ENCODE measurements around the gene RNF103.

DNA sequence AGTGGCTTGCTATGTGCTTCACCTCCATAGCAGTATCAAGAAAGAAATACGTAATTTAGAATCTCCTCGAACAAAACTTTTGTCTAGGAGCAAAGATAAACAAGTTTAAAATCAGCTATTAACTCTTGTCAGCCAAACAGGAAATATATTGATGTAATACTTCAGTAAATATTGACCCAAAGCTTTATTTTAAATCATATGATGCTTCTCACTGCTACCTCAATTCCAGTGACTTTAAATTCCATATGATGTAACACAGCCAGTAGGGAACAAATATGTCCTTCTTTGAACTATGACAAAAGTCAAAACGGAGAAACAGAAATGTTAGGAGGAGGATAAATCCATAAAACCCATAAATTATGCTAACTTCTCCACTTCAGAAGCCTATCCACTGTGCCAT lies 7.2 kb downstream of the RNF103 start:
- TF ChIP-seq, protein P1, sequence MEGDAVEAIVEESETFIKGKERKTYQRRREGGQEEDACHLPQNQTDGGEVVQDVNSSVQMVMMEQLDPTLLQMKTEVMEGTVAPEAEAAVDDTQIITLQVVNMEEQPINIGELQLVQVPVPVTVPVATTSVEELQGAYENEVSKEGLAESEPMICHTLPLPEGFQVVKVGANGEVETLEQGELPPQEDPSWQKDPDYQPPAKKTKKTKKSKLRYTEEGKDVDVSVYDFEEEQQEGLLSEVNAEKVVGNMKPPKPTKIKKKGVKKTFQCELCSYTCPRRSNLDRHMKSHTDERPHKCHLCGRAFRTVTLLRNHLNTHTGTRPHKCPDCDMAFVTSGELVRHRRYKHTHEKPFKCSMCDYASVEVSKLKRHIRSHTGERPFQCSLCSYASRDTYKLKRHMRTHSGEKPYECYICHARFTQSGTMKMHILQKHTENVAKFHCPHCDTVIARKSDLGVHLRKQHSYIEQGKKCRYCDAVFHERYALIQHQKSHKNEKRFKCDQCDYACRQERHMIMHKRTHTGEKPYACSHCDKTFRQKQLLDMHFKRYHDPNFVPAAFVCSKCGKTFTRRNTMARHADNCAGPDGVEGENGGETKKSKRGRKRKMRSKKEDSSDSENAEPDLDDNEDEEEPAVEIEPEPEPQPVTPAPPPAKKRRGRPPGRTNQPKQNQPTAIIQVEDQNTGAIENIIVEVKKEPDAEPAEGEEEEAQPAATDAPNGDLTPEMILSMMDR (IDR thresholded peaks at IDR 0.05; ENCODE audit: low read depth, low read length, missing input control), result no peak
- TF ChIP-seq, protein P2, sequence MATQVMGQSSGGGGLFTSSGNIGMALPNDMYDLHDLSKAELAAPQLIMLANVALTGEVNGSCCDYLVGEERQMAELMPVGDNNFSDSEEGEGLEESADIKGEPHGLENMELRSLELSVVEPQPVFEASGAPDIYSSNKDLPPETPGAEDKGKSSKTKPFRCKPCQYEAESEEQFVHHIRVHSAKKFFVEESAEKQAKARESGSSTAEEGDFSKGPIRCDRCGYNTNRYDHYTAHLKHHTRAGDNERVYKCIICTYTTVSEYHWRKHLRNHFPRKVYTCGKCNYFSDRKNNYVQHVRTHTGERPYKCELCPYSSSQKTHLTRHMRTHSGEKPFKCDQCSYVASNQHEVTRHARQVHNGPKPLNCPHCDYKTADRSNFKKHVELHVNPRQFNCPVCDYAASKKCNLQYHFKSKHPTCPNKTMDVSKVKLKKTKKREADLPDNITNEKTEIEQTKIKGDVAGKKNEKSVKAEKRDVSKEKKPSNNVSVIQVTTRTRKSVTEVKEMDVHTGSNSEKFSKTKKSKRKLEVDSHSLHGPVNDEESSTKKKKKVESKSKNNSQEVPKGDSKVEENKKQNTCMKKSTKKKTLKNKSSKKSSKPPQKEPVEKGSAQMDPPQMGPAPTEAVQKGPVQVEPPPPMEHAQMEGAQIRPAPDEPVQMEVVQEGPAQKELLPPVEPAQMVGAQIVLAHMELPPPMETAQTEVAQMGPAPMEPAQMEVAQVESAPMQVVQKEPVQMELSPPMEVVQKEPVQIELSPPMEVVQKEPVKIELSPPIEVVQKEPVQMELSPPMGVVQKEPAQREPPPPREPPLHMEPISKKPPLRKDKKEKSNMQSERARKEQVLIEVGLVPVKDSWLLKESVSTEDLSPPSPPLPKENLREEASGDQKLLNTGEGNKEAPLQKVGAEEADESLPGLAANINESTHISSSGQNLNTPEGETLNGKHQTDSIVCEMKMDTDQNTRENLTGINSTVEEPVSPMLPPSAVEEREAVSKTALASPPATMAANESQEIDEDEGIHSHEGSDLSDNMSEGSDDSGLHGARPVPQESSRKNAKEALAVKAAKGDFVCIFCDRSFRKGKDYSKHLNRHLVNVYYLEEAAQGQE (IDR thresholded peaks at IDR 0.05), result no peak
- no peak for TF ChIP-seq GABPA (IDR thresholded peaks at IDR 0.05 in 1 of 2, conservative IDR thresholded peaks at IDR 0.05 in 1 of 2)
- TF ChIP-seq RXRA (IDR thresholded peaks at IDR 0.05), result peak in 1 of 2 donors; percentile 36
- TF ChIP-seq JUND (IDR thresholded peaks at IDR 0.05), result no peak
- no peak for TF ChIP-seq EGR1 (IDR thresholded peaks at IDR 0.05; ENCODE audit: low read depth in 2 of 2)
- TF ChIP-seq YY1 (IDR thresholded peaks at IDR 0.05), result no peak
- no peak for TF ChIP-seq TAF1 (conservative IDR thresholded peaks at IDR 0.05)
- TF ChIP-seq, protein P3, sequence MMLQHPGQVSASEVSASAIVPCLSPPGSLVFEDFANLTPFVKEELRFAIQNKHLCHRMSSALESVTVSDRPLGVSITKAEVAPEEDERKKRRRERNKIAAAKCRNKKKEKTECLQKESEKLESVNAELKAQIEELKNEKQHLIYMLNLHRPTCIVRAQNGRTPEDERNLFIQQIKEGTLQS (IDR thresholded peaks at IDR 0.05), result no peak
- no peak for TF ChIP-seq RAD21 (IDR thresholded peaks at IDR 0.05)
- TF ChIP-seq, protein P4, sequence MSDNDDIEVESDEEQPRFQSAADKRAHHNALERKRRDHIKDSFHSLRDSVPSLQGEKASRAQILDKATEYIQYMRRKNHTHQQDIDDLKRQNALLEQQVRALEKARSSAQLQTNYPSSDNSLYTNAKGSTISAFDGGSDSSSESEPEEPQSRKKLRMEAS (IDR thresholded peaks at IDR 0.05), result no peak
- no peak for TF ChIP-seq HNF4A (conservative IDR thresholded peaks at IDR 0.05)
- TF ChIP-seq, protein P5, sequence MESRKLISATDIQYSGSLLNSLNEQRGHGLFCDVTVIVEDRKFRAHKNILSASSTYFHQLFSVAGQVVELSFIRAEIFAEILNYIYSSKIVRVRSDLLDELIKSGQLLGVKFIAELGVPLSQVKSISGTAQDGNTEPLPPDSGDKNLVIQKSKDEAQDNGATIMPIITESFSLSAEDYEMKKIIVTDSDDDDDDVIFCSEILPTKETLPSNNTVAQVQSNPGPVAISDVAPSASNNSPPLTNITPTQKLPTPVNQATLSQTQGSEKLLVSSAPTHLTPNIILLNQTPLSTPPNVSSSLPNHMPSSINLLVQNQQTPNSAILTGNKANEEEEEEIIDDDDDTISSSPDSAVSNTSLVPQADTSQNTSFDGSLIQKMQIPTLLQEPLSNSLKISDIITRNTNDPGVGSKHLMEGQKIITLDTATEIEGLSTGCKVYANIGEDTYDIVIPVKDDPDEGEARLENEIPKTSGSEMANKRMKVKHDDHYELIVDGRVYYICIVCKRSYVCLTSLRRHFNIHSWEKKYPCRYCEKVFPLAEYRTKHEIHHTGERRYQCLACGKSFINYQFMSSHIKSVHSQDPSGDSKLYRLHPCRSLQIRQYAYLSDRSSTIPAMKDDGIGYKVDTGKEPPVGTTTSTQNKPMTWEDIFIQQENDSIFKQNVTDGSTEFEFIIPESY (IDR thresholded peaks at IDR 0.05), result no peak

Measured in liver (tissue), 3 donors.